GM15510 (cell line): ENCODE results near the gene MYO5A.

Experiments
- POLR2A ChIP-seq: IDR thresholded peaks from 3 replicates; pipeline ENCODE4 v1.6.1; 2011; ENCODE audit warnings: borderline replicate concordance; ENCODE audit not compliant: insufficient read length; ENCODE audit errors: extremely low read depth

Gene MYO5A

GRCh38 chr15:52368402-52368801 is 160.3 kb downstream of the MYO5A start:
- TF ChIP-seq POLR2A = no peak

GRCh38 chr15:52362497-52362896 is 166.2 kb downstream of the MYO5A start:
- TF ChIP-seq POLR2A = no peak

- TF ChIP-seq POLR2A = no peak
Observed at GRCh38 chr15:52361975-52362494, 166.6 kb downstream of the MYO5A start.

GRCh38 chr15:52361494-52361893 is 167.2 kb downstream of the MYO5A start:
- TF ChIP-seq POLR2A = no peak

- TF ChIP-seq POLR2A = no peak
Observed at GRCh38 chr15:52360229-52361203, 168.2 kb downstream of the MYO5A start.

- TF ChIP-seq POLR2A = no peak
Observed at GRCh38 chr15:52359722-52360121, 169.0 kb downstream of the MYO5A start.

- no peak for TF ChIP-seq POLR2A
Observed at GRCh38 chr15:52357949-52358348, 170.7 kb downstream of the MYO5A start.

GRCh38 chr15:52352086-52352485 is 176.6 kb downstream of the MYO5A start:
- TF ChIP-seq POLR2A = no peak

- no peak for TF ChIP-seq POLR2A
Observed at GRCh38 chr15:52351206-52351908, 177.3 kb downstream of the MYO5A start.

GRCh38 chr15:52350423-52350822 is 178.3 kb downstream of the MYO5A start:
- no peak for TF ChIP-seq POLR2A

- no peak for TF ChIP-seq POLR2A
Observed at GRCh38 chr15:52349052-52349700, 179.5 kb downstream of the MYO5A start.

- no peak for TF ChIP-seq POLR2A
Observed at GRCh38 chr15:52348056-52348745, 180.5 kb downstream of the MYO5A start.

- TF ChIP-seq POLR2A = no peak
Observed at GRCh38 chr15:52344592-52344991, 184.1 kb downstream of the MYO5A start.

GRCh38 chr15:52343831-52344230 is 184.8 kb downstream of the MYO5A start:
- TF ChIP-seq POLR2A = no peak
